T-cell (primary cell): ENCODE data around the gene EGR2. TPM values are rescaled to one million over a fixed set of nuclear protein-coding genes. Genes with fewer than 3 reads are reported as not detected.

Experiments used
- ATAC-seq, 4 experiments: fragments of 200-7000 bp in 3 of 4; fragments of 150-1000 bp in 1 of 4; cut with Tn5 transposase; replicated peaks in 1 of 4; 1 replicate in 3 of 4; 2 replicates in 1 of 4; pipeline ENCODE4 v1.10.0; 2021; ENCODE audit warnings: moderate library complexity in 3 of 4, mild to moderate bottlenecking in 2 of 4, moderate number of reproducible peaks in 1 of 4
- CTCF ChIA-PET, 2 donors: fragments of 300-600 bp; sonication (Branson Sonifier 250); formaldehyde crosslinking; loops; one replicate each; lab custom pipeline; 2022; ENCODE audit warnings: antibody characterized with exemption in 2 of 2; lab: Charles Lee
- POLR2A ChIA-PET, 2 donors: fragments of 300-600 bp; sonication (Branson Sonifier 250); formaldehyde crosslinking; loops; one replicate each; lab custom pipeline; 2022; ENCODE audit warnings: antibody characterized with exemption in 2 of 2; lab: Charles Lee
- DNase-seq, 35 experiments: peaks; one replicate each; pipeline versions ENCODE4 v3.0.0 to v3.0.0-alpha.2; 2013 to 2023
- H3K27ac ChIP-seq: one replicate; pipeline ENCODE4 v1.5.1; 2013; ENCODE audit warnings: low read length
- H3K27me3 ChIP-seq, 2 experiments: replicated peaks in 1 of 2; 1 replicate in 1 of 2; 2 replicates in 1 of 2; pipeline versions ENCODE4 v1.6.1 to v1.7.0; 2013; ENCODE audit warnings: low read length in 1 of 2, mixed read lengths in 1 of 2; ENCODE audit not compliant: control insufficient read depth in 2 of 2, insufficient read depth in 2 of 2; ENCODE audit errors: extremely low read depth in 1 of 2
- H3K36me3 ChIP-seq, 2 donors: 1 replicate in 1 of 2; 2 replicates in 1 of 2; pipeline versions ENCODE4 v1.6.1 to v1.7.0; 2013; ENCODE audit warnings: low read length in 1 of 2; ENCODE audit not compliant: control insufficient read depth in 2 of 2, insufficient read depth in 1 of 2; ENCODE audit errors: extremely low read depth in 1 of 2
- H3K4me1 ChIP-seq, 2 experiments: 1 replicate in 1 of 2; 2 replicates in 1 of 2; pipeline versions ENCODE4 v1.6.1 to v1.7.0; 2013; ENCODE audit warnings: low read length in 2 of 2, mixed read lengths in 1 of 2; ENCODE audit not compliant: insufficient read depth in 2 of 2, control insufficient read depth in 1 of 2; ENCODE audit errors: extremely low read depth in 1 of 2
- H3K4me3 ChIP-seq, 2 donors: 1 replicate in 1 of 2; 2 replicates in 1 of 2; pipeline versions ENCODE4 v1.5.1 to v1.7.0; 2013; ENCODE audit warnings: mild to moderate bottlenecking in 2 of 2, low read length in 1 of 2, moderate library complexity in 1 of 2; ENCODE audit not compliant: control insufficient read depth in 1 of 2; ENCODE audit errors: extremely low read depth in 1 of 2
- H3K9me3 ChIP-seq: 2 replicates; pipeline ENCODE4 v1.7.0; 2013
- H3K27ac Mint-ChIP-seq, 2 donors: one replicate each; pipeline ENCODE4 v1.8.0; 2020 to 2021; ENCODE audit warnings: mild to moderate bottlenecking in 2 of 2, mixed read lengths in 2 of 2
- H3K27me3 Mint-ChIP-seq, 2 donors: one replicate each; pipeline ENCODE4 v1.8.0; 2021 to 2022; ENCODE audit warnings: mixed read lengths in 2 of 2
- H3K36me3 Mint-ChIP-seq: one replicate; pipeline ENCODE4 v1.8.0; 2021; ENCODE audit warnings: mixed read lengths
- H3K4me1 Mint-ChIP-seq, 3 donors: one replicate each; pipeline ENCODE4 v1.8.0; 2020 to 2022; ENCODE audit warnings: mixed read lengths in 3 of 3, mild to moderate bottlenecking in 1 of 3
- H3K4me3 Mint-ChIP-seq, 3 donors: one replicate each; pipeline ENCODE4 v1.8.0; 2020 to 2022; ENCODE audit warnings: mild to moderate bottlenecking in 3 of 3, mixed read lengths in 3 of 3, moderate library complexity in 3 of 3
- H3K9me3 Mint-ChIP-seq, 3 donors: one replicate each; pipeline ENCODE4 v1.8.0; 2020 to 2022; ENCODE audit warnings: mixed read lengths in 3 of 3
- WGBS: methylation state at CpG from one replicate; pipeline ENCODE4 v1.1.5; 2013; ENCODE audit warnings: missing lambda C conversion rate; ENCODE audit not compliant: insufficient coverage; 5-methylcytosine and 5-hydroxymethylcytosine counted together
- total RNA-seq, 35 experiments: library from RNA in 6 of 35; stranded (reverse) in 6 of 35; fragments of 120-200 nt in 1 of 35; gene quantifications; one replicate each; pipeline versions ENCODE4 v1.2.1 to v1.2.4 and lab custom pipeline; 2013 to 2026

The EGR2 gene
- total RNA-seq, 5 donors from 2014 or later (not counting 1 experiment from before 2014, with no cell fraction given), result 0.90 to 2.7 (median 2.5) TPM

DNA sequence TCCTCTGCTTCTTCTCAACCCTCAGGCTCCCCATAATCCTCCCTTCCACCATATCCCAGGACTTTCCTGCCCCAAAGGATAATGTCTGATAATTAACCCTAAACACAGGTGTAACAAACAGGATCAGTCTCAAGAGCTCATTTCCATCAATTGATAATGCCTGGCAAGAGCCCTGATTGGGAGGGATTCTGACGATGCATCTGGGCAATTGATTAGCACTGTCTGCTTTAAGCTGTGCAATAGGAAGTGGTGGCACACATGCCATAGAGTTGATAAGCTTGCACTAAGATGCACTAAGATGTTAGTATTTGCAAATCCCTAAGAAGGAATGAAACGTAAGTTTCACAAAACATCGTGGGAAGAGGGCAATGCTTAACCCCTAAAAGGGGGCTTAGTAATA, 27.4 kb upstream of the EGR2 start:
- H3K9me3 ChIP-seq, result peaks cover 2% of the 10 kb centered on the region
- Mint-ChIP-seq H3K4me3 (no peak overlapping the region), H3K9me3 (peaks cover 0 to 21% (median 13%) of the 10 kb centered on the region in 3 donors), H3K4me1 (peaks cover 3 to 12% (median 7%) of the 10 kb centered on the region in 3 donors), H3K36me3 (no peaks in the 10 kb centered on the region), H3K27me3 (peaks cover 2 to 3% of the 10 kb centered on the region in 2 donors), H3K27ac (no peak overlapping the region)
- 63% methylated on average over 1 of the region's 3 CpGs for WGBS
- POLR2A ChIA-PET, result no interaction called here
- no peak overlapping the region for H3K27ac ChIP-seq
- H3K36me3 ChIP-seq, result no peaks in the 10 kb centered on the region
- no peaks in the 10 kb centered on the region for H3K27me3 ChIP-seq
- no peak for ATAC-seq
- no peaks in the 10 kb centered on the region for H3K4me1 ChIP-seq
- CTCF ChIA-PET, result interaction anchor here in 1 of 2 donors (0.6 kb wide), 1 partner anchor 700 kb away, joined by 3 read pairs; no protein-coding TSS in a partner anchor
- H3K4me3 ChIP-seq, result no peak overlapping the region
- peak in 1 of 35 experiments; percentile 5 for DNase-seq

DNA sequence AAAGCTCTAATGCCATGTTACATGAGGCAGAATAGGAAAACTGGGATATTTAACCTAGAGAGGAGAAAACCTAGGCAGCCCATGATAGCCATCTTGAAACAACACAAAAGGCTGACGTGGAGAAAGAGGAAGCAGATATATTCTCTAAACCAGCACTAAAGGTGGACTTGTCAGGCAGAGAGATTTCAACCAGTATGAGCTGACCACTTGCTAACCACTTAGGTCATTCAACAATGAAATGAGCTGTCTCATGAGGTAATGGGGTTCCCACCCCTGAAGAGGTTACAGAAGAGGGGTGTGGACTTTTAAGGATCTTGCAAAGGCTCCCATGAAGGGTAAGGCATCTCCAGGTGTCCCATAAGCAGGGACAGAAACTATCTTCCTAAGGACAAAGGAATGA, 26.8 kb upstream of the EGR2 start:
- POLR2A ChIA-PET, result no interaction called here
- Mint-ChIP-seq H3K4me3 (no peak overlapping the region), H3K9me3 (peaks cover 0 to 14% (median 9%) of the 10 kb centered on the region in 3 donors), H3K27ac (no peak overlapping the region), H3K4me1 (peaks cover 3 to 12% (median 7%) of the 10 kb centered on the region in 3 donors), H3K36me3 (no peaks in the 10 kb centered on the region), H3K27me3 (peaks cover 2 to 3% of the 10 kb centered on the region in 2 donors)
- ATAC-seq, result no peak
- Histone ChIP-seq H3K9me3 (peaks cover 2% of the 10 kb centered on the region), H3K36me3 (no peaks in the 10 kb centered on the region), H3K27me3 (no peaks in the 10 kb centered on the region), H3K4me3 (no peak overlapping the region), H3K27ac (no peak overlapping the region), H3K4me1 (no peaks in the 10 kb centered on the region)
- WGBS, result no CpG with 5 or more reads among the region's 1 CpG
- no peak for DNase-seq
- CTCF ChIA-PET, result interaction anchor here in 1 of 2 donors (0.5 to 0.6 kb wide), 2 partner anchors 10 to 699 kb away, joined by 3 read pairs; no protein-coding TSS in a partner anchor

DNA sequence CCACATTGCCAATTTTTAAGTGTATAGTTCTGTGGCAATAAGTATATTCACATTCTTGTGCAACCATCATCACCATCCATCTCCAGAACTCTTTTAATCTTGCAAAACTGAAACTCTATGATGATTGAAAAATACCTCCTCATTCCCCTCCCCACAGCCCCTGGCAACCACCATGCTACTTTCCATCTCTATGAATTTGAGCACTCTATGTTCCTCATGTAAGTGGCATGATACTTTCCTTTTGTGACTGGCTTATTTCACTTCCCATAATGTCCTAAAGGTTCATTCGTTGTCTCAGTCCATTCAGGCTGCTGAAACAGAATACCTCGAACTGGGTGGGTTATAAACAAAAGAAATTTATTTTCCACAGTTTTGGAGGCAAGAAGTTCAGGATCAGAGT, 23.4 kb upstream of the EGR2 start:
- no peaks in the 10 kb centered on the region for H3K36me3 Mint-ChIP-seq
- H3K27ac Mint-ChIP-seq, result no peak overlapping the region
- WGBS, result 100% methylated on average over 1 of the region's 2 CpGs
- no peaks in the 10 kb centered on the region for H3K36me3 ChIP-seq
- DNase-seq, result no peak
- ChIA-PET POLR2A (no interaction called here), CTCF (no interaction called here)
- H3K4me3 Mint-ChIP-seq, result no peak overlapping the region
- no peaks in the 10 kb centered on the region for H3K9me3 ChIP-seq
- H3K4me1 Mint-ChIP-seq, result peaks cover 0 to 6% (median 4%) of the 10 kb centered on the region in 3 donors
- H3K27ac ChIP-seq, result no peak overlapping the region
- no peak overlapping the region for H3K4me3 ChIP-seq
- H3K27me3 ChIP-seq, result peaks cover 0 to 4% of the 10 kb centered on the region in 2 experiments
- H3K4me1 ChIP-seq, result no peaks in the 10 kb centered on the region
- peaks cover 7 to 14% of the 10 kb centered on the region in 2 donors for H3K27me3 Mint-ChIP-seq
- no peak for ATAC-seq
- H3K9me3 Mint-ChIP-seq, result no peaks in the 10 kb centered on the region

DNA sequence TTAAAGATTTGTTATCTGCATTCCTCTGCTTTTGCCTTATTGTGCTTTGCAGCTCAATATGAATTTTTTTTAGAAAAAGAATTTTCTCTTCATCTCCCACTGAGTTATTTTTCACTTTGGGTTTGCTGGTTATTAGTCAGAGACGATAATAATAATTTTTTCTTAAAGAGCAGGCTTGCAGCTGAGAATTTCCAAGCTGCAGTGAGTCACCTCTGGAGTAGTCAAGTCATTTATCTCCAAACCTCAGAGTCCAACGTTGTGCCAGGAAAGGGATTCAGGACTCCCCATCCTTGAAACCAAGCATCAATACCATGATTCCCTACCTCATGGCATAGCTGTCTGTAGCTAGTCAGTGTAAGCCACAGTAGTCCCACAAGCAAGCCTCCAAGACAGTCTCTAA, 15.2 kb upstream of the EGR2 start:
- no peak overlapping the region for H3K4me3 ChIP-seq
- H3K4me1 Mint-ChIP-seq, result no peaks in the 10 kb centered on the region
- ATAC-seq (no peak), DNase-seq (no peak)
- no peaks in the 10 kb centered on the region for H3K36me3 ChIP-seq
- no peaks in the 10 kb centered on the region for H3K36me3 Mint-ChIP-seq
- H3K27ac Mint-ChIP-seq, result no peak overlapping the region
- H3K9me3 ChIP-seq, result no peaks in the 10 kb centered on the region
- no peak overlapping the region for H3K4me3 Mint-ChIP-seq
- H3K4me1 ChIP-seq, result no peaks in the 10 kb centered on the region
- peaks cover 2 to 4% of the 10 kb centered on the region in 2 experiments for H3K27me3 ChIP-seq
- H3K27me3 Mint-ChIP-seq, result peaks cover 9 to 10% of the 10 kb centered on the region in 2 donors
- ChIA-PET POLR2A (interaction anchor here in 1 of 2 donors (0.6 kb wide), 1 partner anchor 62 kb away, joined by 3 read pairs; no protein-coding TSS in a partner anchor), CTCF (interaction anchor here in 1 of 2 donors (0.6 to 1.0 kb wide), 2 partner anchors 14 to 193 kb away, joined by 3 read pairs; no protein-coding TSS in a partner anchor)
- H3K27ac ChIP-seq, result no peak overlapping the region
- 27% methylated on average over 1 of the region's 2 CpGs for WGBS
- H3K9me3 Mint-ChIP-seq, result no peaks in the 10 kb centered on the region

DNA sequence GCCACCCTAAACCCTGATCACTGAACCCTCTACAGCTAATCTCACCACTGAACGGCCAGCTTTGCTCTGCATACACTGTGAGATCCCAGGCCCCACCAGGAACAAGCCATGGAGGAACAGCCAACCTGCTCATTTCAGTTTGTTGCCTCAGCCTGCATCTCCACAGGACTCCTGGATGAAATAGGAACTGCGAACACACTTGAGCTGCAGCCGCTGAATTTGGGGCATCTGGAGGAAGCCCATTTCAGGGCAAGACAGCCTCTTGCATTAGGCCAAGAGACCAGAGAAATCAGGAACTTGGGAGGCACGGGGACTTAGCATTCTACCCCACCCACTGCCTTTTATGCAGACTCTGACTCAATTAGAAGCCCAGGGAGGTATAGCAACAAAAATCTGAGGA, 14.5 kb upstream of the EGR2 start:
- H3K27ac Mint-ChIP-seq, result no peak overlapping the region
- no peaks in the 10 kb centered on the region for H3K36me3 Mint-ChIP-seq
- peaks cover under 1 to 2% of the 10 kb centered on the region in 2 experiments for H3K27me3 ChIP-seq
- no peaks in the 10 kb centered on the region for H3K4me1 ChIP-seq
- H3K4me3 ChIP-seq, result no peak overlapping the region
- peaks cover 8 to 10% of the 10 kb centered on the region in 2 donors for H3K27me3 Mint-ChIP-seq
- no peaks in the 10 kb centered on the region for H3K36me3 ChIP-seq
- H3K9me3 ChIP-seq, result no peaks in the 10 kb centered on the region
- POLR2A ChIA-PET, result interaction anchor here in 1 of 2 donors (0.6 kb wide), 1 partner anchor 63 kb away, joined by 3 read pairs; no protein-coding TSS in a partner anchor
- no peak overlapping the region for H3K27ac ChIP-seq
- no peaks in the 10 kb centered on the region for H3K9me3 Mint-ChIP-seq
- no peaks in the 10 kb centered on the region for H3K4me1 Mint-ChIP-seq
- CTCF ChIA-PET, result interaction anchor here in 1 of 2 donors (0.6 kb wide), 1 partner anchor 13 kb away, joined by 3 read pairs; no protein-coding TSS in a partner anchor
- WGBS, result 92% methylated on average over 3 of the region's 4 CpGs
- ATAC-seq (no peak), DNase-seq (no peak)
- H3K4me3 Mint-ChIP-seq, result no peak overlapping the region

DNA sequence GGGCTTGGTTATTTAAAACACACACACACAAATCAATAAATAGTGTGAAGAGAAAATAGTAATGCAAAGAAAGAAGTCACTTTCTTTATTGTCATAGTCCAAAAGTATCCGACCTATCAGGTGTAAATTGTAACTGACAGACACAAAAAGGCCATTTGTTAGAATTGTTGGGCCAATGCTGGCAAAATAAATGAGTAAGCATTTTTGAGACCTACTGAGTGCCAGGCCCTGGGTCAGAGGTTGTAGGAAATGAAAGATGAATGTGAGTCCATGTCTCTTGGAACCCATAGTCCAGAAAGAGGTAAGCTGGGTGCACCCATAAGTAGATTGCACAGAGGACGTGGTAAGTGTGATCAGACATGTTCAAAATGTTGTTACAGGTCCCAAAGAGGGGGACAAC, 13.5 kb upstream of the EGR2 start:
- Histone ChIP-seq H3K36me3 (no peaks in the 10 kb centered on the region), H3K9me3 (no peaks in the 10 kb centered on the region), H3K4me3 (no peak overlapping the region), H3K27ac (no peak overlapping the region), H3K4me1 (no peaks in the 10 kb centered on the region), H3K27me3 (peaks cover 0 to 2% of the 10 kb centered on the region in 2 experiments)
- ATAC-seq, result no peak
- POLR2A ChIA-PET, result no interaction called here
- H3K27ac Mint-ChIP-seq, result no peak overlapping the region
- peaks cover 8 to 10% of the 10 kb centered on the region in 2 donors for H3K27me3 Mint-ChIP-seq
- CTCF ChIA-PET, result interaction anchor here in 1 of 2 donors (1.3 kb wide), 1 partner anchor 219 kb away, joined by 3 read pairs; no protein-coding TSS in a partner anchor
- no peaks in the 10 kb centered on the region for H3K36me3 Mint-ChIP-seq
- H3K4me3 Mint-ChIP-seq, result no peak overlapping the region
- WGBS, result 85% methylated on average over 2 of the region's 2 CpGs
- H3K9me3 Mint-ChIP-seq, result no peaks in the 10 kb centered on the region
- no peak for DNase-seq
- H3K4me1 Mint-ChIP-seq, result no peaks in the 10 kb centered on the region
